HG02763 (cell line): ENCODE data around the gene PLCL2.
"Not testable (repeated sequence)": the region's sequence is repeated elsewhere in the genome, so short reads cannot be mapped to it uniquely, and the experiment has no call there.

Experiments used
- ATAC-seq: cut with Tn5 transposase; IDR thresholded peaks from one replicate; pipeline ENCODE4 v1.9.1; 2021; ENCODE audit warnings: mild to moderate bottlenecking, moderate library complexity; ENCODE audit not compliant: unreplicated experiment

The PLCL2 gene

DNA sequence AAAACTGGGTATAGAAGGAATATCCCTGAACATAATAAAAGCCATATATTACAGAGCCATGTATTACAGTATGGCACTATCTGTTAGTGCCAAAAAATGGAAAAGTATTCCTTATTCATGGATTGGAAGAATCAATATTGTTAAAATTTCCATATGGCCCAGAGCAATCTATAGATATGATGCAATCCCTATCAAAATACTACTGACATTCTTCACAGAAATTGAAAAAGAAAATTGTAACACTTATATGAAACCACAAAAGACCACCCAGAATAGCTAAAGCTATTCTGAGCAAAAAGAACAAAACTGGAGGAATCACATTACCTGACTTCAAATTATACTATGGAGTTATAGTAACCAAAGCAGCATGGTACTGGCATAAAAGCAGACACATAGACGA lies 218.8 kb downstream of the PLCL2 start:
- ATAC-seq = no peak

- not testable (repeated sequence) for ATAC-seq
Measured at GRCh38 chr3:17106801-17107200, 222.0 kb downstream of the PLCL2 start.

DNA sequence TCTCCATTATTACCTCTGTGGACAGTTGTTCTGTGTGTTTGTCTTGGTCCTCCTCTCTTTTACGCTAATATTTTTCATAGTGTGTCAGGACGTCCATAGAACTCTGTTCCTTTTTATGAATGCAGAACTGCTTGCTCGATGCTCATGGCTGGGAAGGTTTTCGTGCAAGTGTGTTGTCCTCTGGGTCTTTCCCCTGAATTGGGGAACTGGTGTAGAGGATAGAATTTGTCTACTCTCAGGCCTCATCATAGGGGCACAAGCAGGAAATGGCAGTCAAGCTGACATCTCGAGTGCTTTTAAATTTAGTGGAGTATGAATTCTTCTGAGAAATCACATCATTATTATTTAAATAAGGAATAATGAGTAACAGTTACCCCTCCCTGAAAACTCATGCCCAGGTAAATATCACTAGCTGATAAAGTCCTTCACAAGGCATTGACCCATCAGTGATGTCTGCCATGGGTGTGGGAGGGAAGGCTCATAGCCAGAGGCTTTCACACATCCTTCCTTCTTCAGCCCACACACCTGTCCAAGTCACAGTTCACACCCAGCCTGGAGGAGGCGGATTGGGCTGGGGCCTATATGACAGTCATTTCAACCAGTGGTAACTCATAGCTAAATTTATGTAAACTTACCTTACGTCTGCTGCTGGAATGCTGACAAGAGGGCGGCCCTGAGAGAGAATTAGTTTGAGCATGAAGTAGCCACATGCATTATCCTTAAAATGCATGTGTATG lies 226.1 kb downstream of the PLCL2 start:
- no peak for ATAC-seq

DNA sequence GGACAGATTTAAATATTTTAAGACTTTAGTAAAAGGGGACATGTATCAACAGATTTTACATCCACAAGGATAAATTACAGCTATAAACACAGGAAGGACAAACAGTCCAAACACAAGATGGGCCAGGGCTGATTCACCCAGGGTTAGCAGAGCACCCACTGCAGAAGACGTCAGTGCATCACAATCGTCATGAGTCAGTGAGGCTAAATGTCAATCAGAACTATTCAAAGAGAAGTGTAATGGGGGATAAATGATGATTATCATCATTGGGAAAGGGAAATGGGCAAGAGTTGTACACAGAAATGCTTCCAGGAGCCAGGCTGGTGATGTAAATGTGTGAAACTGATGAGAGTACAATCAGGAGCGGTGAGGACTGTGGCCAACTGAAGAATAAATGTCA lies 226.8 kb downstream of the PLCL2 start:
- ATAC-seq = no peak

- ATAC-seq = no peak
Measured at GRCh38 chr3:17115186-17115585, 230.4 kb downstream of the PLCL2 start.

- ATAC-seq = no peak
Measured at GRCh38 chr3:17116007-17116600, 231.3 kb downstream of the PLCL2 start.

GRCh38 chr3:17118771-17119170 lies 234.0 kb downstream of the PLCL2 start:
- ATAC-seq = no peak

DNA sequence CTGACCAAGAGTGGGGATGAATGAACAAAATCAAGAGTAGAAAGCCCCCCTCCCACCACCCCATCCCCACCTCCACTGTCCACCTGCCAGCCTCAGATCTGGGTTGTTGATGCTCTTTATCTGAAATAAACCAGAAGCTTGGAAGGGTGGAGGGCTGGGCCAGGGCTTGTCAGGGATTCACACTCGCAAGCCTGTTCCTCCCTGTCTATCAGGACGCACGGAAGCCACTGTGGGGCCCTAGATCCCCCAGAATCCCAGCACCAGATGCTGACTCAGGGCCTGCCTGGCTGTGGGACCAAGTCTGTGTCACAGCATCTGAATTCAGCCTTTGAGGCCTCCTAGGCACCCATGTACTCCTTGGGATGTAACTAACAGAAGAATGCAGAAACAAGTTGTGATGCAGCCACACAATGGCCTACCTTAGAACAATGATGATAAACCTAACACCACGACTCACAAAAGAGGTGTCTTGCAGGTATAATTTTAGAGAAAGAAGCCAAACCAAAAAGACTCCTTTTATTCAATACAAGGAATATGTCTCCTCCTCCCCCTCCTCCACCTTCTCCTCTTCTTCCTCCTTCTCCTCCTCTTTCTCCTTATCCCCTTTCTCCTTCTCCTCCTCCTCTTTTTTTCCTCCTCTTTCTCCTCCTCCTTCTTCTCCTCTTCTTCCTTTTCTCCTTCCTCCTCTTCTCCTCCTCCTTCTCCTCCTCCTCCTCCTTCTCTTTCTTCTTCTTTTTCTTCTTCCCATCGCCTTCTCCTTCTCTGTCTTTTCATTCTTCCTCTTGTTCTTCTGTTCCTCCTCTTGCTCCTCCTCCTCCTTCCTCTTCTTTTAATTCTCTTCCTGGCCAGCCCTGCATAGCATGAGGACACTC lies 234.7 kb downstream of the PLCL2 start:
- ATAC-seq = no peak

- ATAC-seq = no peak
Measured at GRCh38 chr3:17120115-17120514, 235.4 kb downstream of the PLCL2 start.

DNA sequence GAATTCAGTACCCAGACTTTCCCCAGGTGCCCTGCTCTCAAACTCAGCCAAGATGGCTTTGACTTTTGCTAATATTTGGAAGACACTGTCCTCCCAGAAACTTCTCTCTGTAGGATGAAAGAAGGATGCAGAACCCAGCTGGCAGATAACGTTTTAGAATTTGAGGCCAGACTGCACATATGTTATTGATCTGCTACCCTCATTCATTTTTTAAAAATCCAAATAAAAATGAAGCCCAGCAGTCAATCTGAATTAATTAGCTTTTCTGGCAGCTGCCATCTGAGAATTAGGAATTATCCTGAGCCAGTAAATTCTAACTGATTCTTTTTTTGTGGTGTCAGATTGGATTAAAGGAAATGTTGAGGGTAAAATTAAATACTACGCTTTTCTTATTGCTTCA lies 236.6 kb downstream of the PLCL2 start:
- no peak for ATAC-seq

- ATAC-seq = no peak
Measured at GRCh38 chr3:17122758-17123157, 238.0 kb downstream of the PLCL2 start.

GRCh38 chr3:17125738-17126442 lies 241.1 kb downstream of the PLCL2 start:
- no peak for ATAC-seq

DNA sequence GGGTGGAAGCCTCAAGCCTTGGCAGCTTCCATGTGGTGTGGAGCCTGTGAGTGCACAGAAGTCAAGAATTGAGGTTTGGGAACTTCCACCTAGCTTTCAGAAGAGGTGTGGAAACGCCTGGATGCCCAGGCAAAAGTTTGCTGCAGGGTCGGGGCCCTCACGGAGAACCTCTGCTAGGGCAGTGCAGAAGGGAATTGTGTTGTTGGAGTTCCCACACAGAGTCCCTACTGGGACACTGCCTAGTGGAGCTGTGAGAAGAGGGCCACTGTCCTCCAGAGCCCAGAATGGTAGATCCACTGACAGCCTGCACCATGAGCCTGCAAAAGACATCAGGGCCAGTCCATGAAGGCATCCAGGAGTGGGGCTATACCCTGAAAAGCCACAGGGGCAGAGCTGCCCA lies 243.9 kb downstream of the PLCL2 start:
- ATAC-seq = not testable (repeated sequence)

DNA sequence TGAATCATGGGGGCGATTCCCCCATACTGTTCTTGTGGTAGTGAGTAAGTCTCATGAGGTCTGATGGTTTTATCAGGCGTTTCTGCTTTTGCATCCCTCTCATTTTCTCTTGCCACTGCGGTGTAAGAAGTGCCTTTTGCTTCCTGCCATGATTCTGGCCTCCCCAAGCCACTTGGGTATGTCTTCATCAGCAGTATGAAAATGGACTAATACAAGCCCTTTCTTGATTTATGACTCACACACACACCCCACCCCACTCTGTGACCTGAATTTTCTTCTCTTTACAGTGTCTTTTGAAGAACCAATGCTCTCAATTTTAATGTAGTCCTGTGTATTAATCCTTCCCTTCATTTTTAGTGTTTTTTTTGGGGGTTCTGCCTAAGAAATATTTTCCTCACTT lies 244.8 kb downstream of the PLCL2 start:
- no peak for ATAC-seq

DNA sequence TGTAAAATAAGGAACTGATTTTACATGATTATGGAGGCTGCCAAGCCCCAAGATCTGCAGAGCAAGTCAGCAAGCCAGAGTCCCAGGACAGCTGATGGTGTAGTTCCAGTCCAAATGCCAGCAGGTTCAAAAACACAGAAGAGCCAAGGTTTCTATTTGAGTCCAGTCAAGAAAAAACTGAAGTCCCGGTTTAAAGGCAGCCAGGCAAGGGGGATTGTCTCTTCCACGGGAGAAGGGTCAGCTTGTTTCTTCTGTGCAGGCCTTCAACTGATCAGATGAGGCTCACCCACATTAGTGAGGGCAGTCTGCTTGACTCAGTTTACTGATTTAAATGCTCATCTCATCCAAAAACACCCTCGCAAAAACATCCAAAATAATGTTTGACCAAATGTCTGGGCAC lies 246.2 kb downstream of the PLCL2 start:
- no peak for ATAC-seq

GRCh38 chr3:17132286-17133115 lies 247.7 kb downstream of the PLCL2 start:
- no peak for ATAC-seq

DNA sequence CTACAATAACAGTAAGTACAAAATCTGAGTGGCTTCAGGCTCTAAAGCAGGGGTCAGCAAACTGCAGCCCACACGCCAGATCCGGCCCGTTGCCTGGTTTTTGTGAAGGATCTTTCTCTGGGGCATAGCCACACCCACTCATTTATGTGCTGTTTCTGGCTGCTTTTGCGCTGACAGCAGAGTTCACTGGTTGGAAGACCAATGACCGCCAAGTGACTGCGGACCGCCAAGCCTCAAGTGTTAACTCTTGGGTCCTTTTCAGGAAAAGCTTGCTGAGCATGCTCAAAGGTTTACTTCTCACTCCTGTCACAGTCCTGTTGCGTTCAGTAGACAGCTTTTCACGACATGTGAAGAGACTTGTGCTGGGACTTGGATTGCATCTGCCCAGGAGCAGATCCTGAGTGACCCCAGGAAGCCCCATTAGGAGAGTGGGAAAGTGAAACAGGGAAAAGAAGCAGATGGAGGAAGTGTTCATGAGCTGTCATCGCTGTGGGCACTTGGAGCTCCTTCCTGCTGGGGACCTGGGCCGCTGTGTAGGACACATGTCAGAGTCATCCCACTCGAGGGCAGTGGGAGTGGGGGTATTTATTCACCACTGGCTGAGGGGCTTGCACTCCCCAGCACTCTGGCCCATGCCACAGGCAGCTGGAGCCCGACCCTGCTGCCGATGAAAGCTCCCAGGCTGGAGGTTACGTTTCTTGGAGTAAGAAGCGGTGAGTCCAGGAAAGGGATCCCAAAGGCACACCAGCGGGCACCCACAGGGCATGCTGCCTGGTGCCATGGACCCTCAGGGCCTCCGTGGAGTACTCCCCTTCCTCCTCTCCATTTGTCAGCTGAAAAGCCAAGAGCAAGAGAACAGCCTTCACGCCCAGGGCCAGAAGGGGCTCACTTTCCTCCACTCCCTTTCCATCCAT lies 249.1 kb downstream of the PLCL2 start:
- ATAC-seq = no peak

DNA sequence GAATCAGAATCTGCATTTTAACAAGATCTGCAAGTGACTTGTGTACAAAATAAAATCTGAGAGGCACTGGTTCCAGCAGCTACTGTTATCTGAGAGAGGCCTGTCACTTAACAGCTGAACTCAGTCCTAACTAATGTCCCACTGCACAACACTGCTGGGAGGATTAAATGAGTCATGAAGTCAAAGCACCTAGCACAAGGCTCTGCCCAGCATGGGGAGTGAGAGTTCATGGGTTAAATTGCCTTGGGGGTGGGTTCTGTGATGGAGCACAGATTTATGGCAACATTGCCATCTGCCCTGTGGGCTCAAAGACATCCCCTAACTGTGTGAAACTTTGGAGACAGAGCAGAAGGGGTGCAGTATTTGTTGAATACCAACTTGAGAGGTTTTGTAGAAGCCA lies 250.9 kb downstream of the PLCL2 start:
- ATAC-seq = no peak

- no peak for ATAC-seq
Measured at GRCh38 chr3:17136136-17136721, 251.5 kb downstream of the PLCL2 start.
